Mesendoderm (in vitro differentiated cells): ENCODE results near the gene CXXC5. TPM values are rescaled to one million over a fixed set of nuclear protein-coding genes. Genes with fewer than 3 reads are reported as not detected.

Experiments
- DNase-seq: peaks from one replicate; pipeline ENCODE4 v3.0.0; 2013
- H2AK5ac ChIP-seq: 2 replicates; pipeline ENCODE4 v1.6.1; 2013; ENCODE audit warnings: low read length, inconsistent platforms
- H2BK120ac ChIP-seq: 2 replicates; pipeline ENCODE4 v1.6.1; 2013; ENCODE audit warnings: low read depth, mild to moderate bottlenecking, low read length, moderate library complexity, mixed read lengths
- H2BK15ac ChIP-seq: replicated peaks from 2 replicates; pipeline ENCODE4 v1.6.1; 2013; ENCODE audit warnings: low read depth, mild to moderate bottlenecking, moderate library complexity
- H2BK5ac ChIP-seq: 2 replicates; pipeline ENCODE4 v1.6.1; 2013; ENCODE audit warnings: low read length, inconsistent platforms
- H3K18ac ChIP-seq: 2 replicates; pipeline ENCODE4 v1.6.1; 2013; ENCODE audit warnings: mild to moderate bottlenecking, low read length, mixed read lengths
- H3K23ac ChIP-seq: one replicate; pipeline ENCODE4 v1.6.1; 2013; ENCODE audit warnings: low read length
- H3K27ac ChIP-seq: 2 replicates; pipeline ENCODE4 v1.5.1; 2013; ENCODE audit warnings: low read depth, mild to moderate bottlenecking, inconsistent platforms, low read length, moderate library complexity
- H3K27me3 ChIP-seq: 2 replicates; pipeline ENCODE4 v1.6.1; 2013; ENCODE audit warnings: low read length, control low read depth, mild to moderate bottlenecking, inconsistent platforms; ENCODE audit not compliant: insufficient read depth, poor library complexity
- H3K36me3 ChIP-seq: 2 replicates; pipeline ENCODE4 v1.6.1; 2013; ENCODE audit warnings: low read length, inconsistent platforms; ENCODE audit not compliant: control insufficient read depth, insufficient read depth
- H3K4ac ChIP-seq: one replicate; pipeline ENCODE4 v1.6.1; 2013; ENCODE audit warnings: low read depth, mild to moderate bottlenecking, low read length, moderate library complexity
- H3K4me1 ChIP-seq: 2 replicates; pipeline ENCODE4 v1.6.1; 2013; ENCODE audit warnings: low read depth, low read length, inconsistent platforms; ENCODE audit not compliant: control insufficient read depth
- H3K4me2 ChIP-seq: 2 replicates; pipeline ENCODE4 v1.6.1; 2013; ENCODE audit warnings: low read length
- H3K4me3 ChIP-seq: 2 replicates; pipeline ENCODE4 v1.5.1; 2013; ENCODE audit warnings: mild to moderate bottlenecking, low read length
- H3K56ac ChIP-seq: one replicate; pipeline ENCODE4 v1.6.1; 2013; ENCODE audit warnings: low read length
- H3K79me1 ChIP-seq: 2 replicates; pipeline ENCODE4 v1.6.1; 2013; ENCODE audit warnings: low read length, inconsistent platforms
- H3K79me2 ChIP-seq: 2 replicates; pipeline ENCODE4 v1.6.1; 2013; ENCODE audit warnings: mild to moderate bottlenecking, low read length; ENCODE audit not compliant: control insufficient read depth, insufficient read depth
- H3K9ac ChIP-seq: 2 replicates; pipeline ENCODE4 v1.6.1; 2013; ENCODE audit warnings: low read length, inconsistent platforms
- H4K5ac ChIP-seq: one replicate; pipeline ENCODE4 v1.6.1; 2013; ENCODE audit warnings: low read length
- H4K8ac ChIP-seq: one replicate; pipeline ENCODE4 v1.6.1; 2013; ENCODE audit warnings: low read depth, mild to moderate bottlenecking, control low read depth, low read length, moderate library complexity
- WGBS: extraction: QIAGEN DNeasy Blood & Tissue Kit; methylation state at CpG from one replicate; pipeline ENCODE4 v1.1.7; 2013; ENCODE audit warnings: low lambda C conversion rate, missing lambda C conversion rate; ENCODE audit not compliant: insufficient coverage; ENCODE audit errors: extremely low coverage; 5-methylcytosine and 5-hydroxymethylcytosine counted together
- small RNA-seq: library from polyadenylated mRNA; stranded (forward); fragments of <200 nt; extraction: miRNeasy Mini kit (QIAGEN cat#:217004); gene quantifications from one replicate; pipeline ENCODE3, GENCODE V24; 2013; ENCODE audit not compliant: insufficient read depth

The CXXC5 gene

GRCh38 chr5:139733010-139733688, 85.0 kb downstream of the CXXC5 start:
- no peaks in the 10 kb centered on the region for H3K27me3 ChIP-seq
- no peaks in the 10 kb centered on the region for H3K36me3 ChIP-seq
- no peaks in the 10 kb centered on the region for H3K79me2 ChIP-seq
- H2BK5ac ChIP-seq = no peak overlapping the region
- no peak overlapping the region for H3K4me2 ChIP-seq
- H3K27ac ChIP-seq = no peak overlapping the region
- H3K4ac ChIP-seq = no peak overlapping the region
- no peak overlapping the region for H3K9ac ChIP-seq
- DNase-seq = no peak
- no peak overlapping the region for H4K8ac ChIP-seq
- no peak overlapping the region for H3K4me3 ChIP-seq
- H3K18ac ChIP-seq = no peak overlapping the region
- no peak overlapping the region for H2BK15ac ChIP-seq
- H3K23ac ChIP-seq = no peak overlapping the region
- no peak overlapping the region for H4K5ac ChIP-seq
- WGBS = no CpG with 5 or more reads among the region's 12 CpGs
- H2AK5ac ChIP-seq = no peak overlapping the region
- H3K56ac ChIP-seq = no peak overlapping the region
- no peak overlapping the region for H2BK120ac ChIP-seq
- no peaks in the 10 kb centered on the region for H3K79me1 ChIP-seq
- no peaks in the 10 kb centered on the region for H3K4me1 ChIP-seq

Small RNA genes within 50 kb of the gene (small RNA-seq; reads per million reads assigned to genes)
- not detected for gene RNU6-236P
